Thyroid gland (tissue), 4 donors: ENCODE results near the gene PGM2.

Experiments used
- CTCF ChIP-seq, 6 experiments: fragments of 200-600 bp in 3 of 6; fragments of 450-650 bp in 3 of 6; sonication (generic) in 3 of 6; IDR thresholded peaks; one replicate each; pipeline ENCODE4 v1.5.1; 2016 to 2019; ENCODE audit warnings: antibody characterized with exemption in 6 of 6, mild to moderate bottlenecking in 2 of 6, inconsistent platforms in 1 of 6, moderate library complexity in 1 of 6
- POLR2A ChIP-seq, 2 donors: fragments of 450-650 bp; IDR thresholded peaks; one replicate each; pipeline ENCODE4 v1.6.1; 2017; ENCODE audit warnings: antibody characterized with exemption in 2 of 2, mild to moderate bottlenecking in 2 of 2, moderate library complexity in 1 of 2

GRCh38 chr4:37860266-37860665 is 33.8 kb downstream of the PGM2 start:
- TF ChIP-seq CTCF (IDR thresholded peaks at IDR 0.05) (no peak), POLR2A (IDR thresholded peaks at IDR 0.05) (no peak)
